NK-92 treated with Interleukin-12 subunit alpha and Interleukin-12 subunit beta, amount 100 ng/mL, for 24 hours (cell line): ENCODE data around the gene CLEC1B.
"Not testable (repeated sequence)": the region's sequence is repeated elsewhere in the genome, so short reads cannot be mapped to it uniquely, and the experiment has no call there.

ENCODE experiments used
- DNase-seq: peaks from one replicate; lab custom pipeline; 2025; lab: John Stamatoyannopoulos, UW

The CLEC1B gene

GRCh38 chr12:9974731-9975130 is 24.2 kb downstream of the CLEC1B start:
- not testable (repeated sequence) for DNase-seq

GRCh38 chr12:9973949-9974348 is 25.0 kb downstream of the CLEC1B start:
- DNase-seq = no peak

GRCh38 chr12:9971181-9971580 is 27.7 kb downstream of the CLEC1B start, which contains the start of gene CLEC12A:
Gene CLEC12A (plus strand): TSS chr12:9971409. CDS start chr12:9971597, 188 bp downstream.
- DNase-seq = no peak

GRCh38 chr12:9969673-9970072 is 29.2 kb downstream of the CLEC1B start:
- DNase-seq = no peak

- DNase-seq = no peak
Measured at GRCh38 chr12:9961901-9962300, 37.0 kb downstream of the CLEC1B start.

- DNase-seq = no peak
Measured at GRCh38 chr12:9961106-9961505, 37.8 kb downstream of the CLEC1B start.

- DNase-seq = no peak
Measured at GRCh38 chr12:9960590-9960989, 38.3 kb downstream of the CLEC1B start.

- no peak for DNase-seq
Measured at GRCh38 chr12:9957834-9958233, 41.1 kb downstream of the CLEC1B start.

- not testable (repeated sequence) for DNase-seq
Measured at GRCh38 chr12:9952954-9953729, 45.8 kb downstream of the CLEC1B start.

GRCh38 chr12:9951026-9951675 is 47.8 kb downstream of the CLEC1B start:
- DNase-seq = no peak

GRCh38 chr12:9948606-9949296 is 50.2 kb downstream of the CLEC1B start:
- DNase-seq = no peak

- no peak for DNase-seq
Measured at GRCh38 chr12:9947674-9948073, 51.2 kb downstream of the CLEC1B start.

GRCh38 chr12:9944391-9944790 is 54.5 kb downstream of the CLEC1B start:
- no peak for DNase-seq

- DNase-seq = no peak
Measured at GRCh38 chr12:9943240-9943639, 55.7 kb downstream of the CLEC1B start.
